DMS114 treated with DMSO at 0.1 percent for 48 hours (cell line): ENCODE data around the gene TEAD4.

Experiments used
- DNase-seq: peaks from one replicate; lab custom pipeline; 2025; ENCODE audit not compliant: unreplicated experiment; lab: John Stamatoyannopoulos, UW

The TEAD4 gene

DNA sequence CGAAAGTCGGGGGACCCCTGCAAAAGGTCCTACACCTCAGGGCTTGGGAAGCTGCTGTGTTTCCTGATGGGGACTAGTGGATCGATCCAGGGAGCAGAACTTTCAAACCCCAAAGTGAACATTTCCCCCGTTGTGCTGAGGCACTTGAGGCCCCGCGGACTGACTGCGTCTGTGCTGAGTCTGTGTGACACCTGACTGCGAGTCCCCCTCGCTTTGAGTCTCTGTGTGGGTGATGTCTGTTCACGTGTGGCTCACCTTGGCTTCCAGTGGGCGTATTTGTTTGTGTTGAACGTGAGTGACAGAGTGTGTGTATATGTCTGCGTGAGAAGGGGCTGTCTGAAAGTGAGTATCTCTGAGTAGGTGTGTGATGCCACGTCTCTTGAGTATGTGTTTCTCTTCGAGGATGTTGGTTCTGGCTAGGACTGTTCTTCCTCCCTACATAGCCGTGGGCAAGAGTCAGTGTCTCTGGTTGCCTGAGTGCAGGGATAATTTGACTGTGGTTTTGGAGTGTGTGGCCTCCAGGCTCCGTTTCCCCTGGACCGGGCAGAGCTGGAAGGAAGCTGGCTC, 1.3 kb downstream of the TEAD4 start:
- peak; percentile 27 for DNase-seq

DNA sequence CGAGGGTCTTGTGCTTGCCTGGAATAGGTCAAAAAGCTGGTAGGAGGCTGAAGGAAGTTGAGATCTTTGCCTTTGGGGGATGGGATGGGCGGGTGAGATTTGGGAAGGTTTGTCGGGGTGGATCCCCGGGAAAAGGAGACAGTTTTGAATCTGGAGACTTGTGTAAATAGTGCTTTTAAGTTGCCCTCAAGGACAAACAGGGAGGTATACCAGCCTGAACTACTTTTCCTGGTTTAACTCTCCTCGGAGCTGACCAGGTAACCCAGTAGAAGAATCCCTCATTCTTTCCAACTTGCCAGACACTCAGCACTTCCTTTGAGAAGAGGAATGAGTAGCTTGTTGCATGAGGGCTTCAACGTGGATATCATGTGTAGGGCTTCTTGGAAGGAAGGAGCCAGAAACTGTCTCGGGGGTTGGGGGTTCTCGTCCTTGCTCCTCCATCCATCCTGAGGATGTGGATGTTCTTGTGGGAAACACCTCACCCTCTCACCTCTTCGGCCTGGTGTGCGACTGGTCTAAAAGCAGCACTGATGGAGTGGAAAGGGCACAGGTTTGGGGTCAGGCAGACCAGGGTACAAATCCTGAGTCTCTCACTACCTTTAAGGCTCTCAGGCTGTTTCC, 1.9 kb downstream of the TEAD4 start:
- no peak for DNase-seq

GRCh38 chr12:2961705-2962104, 2.5 kb downstream of the TEAD4 start:
- DNase-seq: no peak

DNA sequence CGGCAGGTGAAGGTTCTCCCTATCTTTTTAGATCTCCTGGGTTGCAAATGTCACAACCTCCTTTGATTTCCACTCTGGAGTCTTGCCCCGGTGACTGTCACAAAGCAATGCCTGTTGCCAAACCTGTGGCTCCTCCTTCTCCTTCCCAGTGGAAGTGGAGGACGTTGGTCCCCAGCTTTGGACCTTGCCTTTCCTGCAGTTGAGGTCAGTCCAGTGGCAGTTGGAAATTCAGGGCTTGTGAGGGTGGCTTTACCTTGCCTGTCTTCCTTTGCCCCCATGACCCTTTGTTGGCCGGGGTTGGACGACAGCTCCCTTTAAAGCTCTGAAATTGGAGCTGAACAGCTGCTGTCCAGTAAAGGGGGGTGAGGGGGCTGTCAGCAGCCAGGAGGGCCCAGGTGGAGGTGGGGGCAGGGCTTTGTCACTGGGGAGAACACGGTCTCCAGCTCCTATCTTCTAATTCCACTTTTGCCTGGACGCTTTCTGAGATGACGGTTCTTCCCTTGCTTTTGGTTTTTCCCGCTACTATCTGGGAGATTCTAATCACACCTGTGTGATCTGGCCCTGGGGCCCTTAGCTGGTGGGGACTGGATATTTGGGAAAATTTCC, 4.1 kb downstream of the TEAD4 start:
- no peak for DNase-seq

- no peak for DNase-seq
Measured at GRCh38 chr12:2963760-2964292, 4.6 kb downstream of the TEAD4 start.

GRCh38 chr12:2967651-2968050, 8.5 kb downstream of the TEAD4 start:
- no peak for DNase-seq

- no peak for DNase-seq
Measured at GRCh38 chr12:2970744-2971143, 11.5 kb downstream of the TEAD4 start.

DNA sequence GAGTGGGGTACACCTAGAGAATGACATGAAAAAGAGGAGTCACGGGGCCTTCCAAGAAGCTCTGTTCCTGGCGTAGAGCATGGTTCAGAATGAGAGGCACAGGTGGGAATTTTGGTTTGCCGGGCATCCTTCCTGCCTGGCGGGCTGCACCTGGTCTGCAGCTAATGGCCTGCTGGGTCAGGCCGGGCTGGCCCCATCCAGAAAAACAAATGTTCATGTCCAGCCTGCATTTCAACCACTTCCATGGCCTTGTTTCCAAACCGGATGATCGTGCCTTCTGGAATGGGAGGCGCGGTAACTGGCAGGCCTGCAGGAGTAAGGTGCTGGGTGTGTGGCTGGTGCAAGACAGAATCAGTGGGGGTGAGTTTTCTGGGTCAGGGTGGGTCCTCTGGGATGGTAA, 14.4 kb downstream of the TEAD4 start:
- DNase-seq: no peak

DNA sequence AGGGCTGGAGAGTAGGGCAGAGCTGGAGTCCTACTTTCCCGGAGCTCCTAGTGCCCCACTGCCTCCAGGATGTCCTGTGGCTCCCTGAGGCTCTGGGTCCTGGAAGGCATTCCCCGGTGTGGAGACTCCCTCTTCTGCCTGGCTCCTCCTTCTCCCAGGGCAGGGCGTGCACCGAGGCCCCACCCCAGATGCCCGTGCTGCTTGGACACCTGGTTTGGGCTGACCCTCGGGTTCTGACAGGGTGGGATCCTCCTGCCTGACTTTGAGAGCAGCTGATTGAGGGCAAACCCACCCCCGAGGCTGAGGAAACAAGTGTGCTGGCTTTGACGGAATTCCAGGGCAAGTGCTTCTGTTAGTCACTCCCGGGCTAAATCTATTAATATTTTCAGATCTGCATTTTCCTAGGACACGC, 15.4 kb downstream of the TEAD4 start:
- DNase-seq: no peak

- no peak for DNase-seq
Measured at GRCh38 chr12:2976581-2976996, 17.4 kb downstream of the TEAD4 start.

GRCh38 chr12:2977776-2978175, 18.6 kb downstream of the TEAD4 start:
- no peak for DNase-seq

DNA sequence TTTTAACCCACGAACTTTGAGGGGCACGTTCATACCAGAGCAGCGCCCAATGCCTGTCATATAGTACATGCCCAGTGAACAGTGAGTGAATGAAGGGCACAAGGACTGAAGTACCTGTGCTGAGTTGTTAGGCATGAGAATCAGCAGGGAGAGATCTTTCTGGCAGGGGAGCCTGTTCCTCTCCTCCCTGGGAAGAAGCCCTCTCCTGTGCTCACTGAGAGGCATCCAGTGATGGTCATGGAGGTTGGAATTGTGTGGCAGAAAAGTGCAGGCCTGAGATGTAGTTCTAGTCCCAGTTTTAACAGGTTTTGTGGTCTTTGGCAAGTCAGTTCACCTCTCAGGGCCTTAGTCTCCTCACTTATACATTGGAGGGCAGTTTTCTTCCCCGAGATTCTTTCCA, 20.6 kb downstream of the TEAD4 start:
- no peak for DNase-seq

GRCh38 chr12:2980630-2981029, 21.4 kb downstream of the TEAD4 start:
- no peak for DNase-seq

- no peak for DNase-seq
Measured at GRCh38 chr12:2982361-2982760, 23.2 kb downstream of the TEAD4 start.

DNA sequence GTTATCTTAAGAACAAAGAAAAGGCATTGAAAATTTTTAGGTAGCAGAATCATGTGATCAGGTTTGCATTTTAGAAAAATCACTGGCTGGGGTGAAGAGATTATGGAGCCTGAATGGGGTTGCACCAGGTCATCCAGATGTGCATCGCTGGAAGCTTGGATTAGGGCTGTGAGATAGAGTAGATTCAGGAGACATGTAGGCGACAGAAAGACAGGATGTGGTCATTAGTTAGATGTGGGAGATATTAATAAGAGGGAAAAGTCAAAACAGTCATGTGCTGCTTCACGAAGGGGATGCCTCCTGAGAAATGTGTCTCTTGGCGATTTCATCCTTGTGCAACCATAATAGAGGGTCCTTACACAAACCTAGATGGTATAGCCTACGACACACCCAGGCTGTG, 25.1 kb downstream of the TEAD4 start:
- no peak for DNase-seq

GRCh38 chr12:2984698-2985097, 25.5 kb downstream of the TEAD4 start:
- no peak for DNase-seq

DNA sequence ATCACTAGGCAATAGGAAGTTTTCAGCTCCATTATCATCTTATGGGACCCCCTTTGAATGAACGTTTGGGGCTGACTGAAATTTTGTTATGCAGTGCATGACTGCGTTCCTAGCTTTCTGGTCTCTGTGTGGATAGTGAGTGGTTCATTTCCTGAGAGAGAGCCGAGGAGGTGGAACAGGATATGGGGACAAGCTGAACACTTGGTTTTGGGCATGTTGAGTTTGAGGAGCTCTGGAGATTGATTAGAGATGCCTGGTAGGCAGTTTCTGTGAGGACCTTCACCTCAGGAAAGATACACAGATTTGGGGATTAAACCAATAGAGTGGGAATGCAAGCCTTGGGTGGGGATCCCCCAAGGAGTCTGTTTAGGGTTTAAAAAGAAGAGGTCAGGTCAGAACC, 27.7 kb downstream of the TEAD4 start:
- DNase-seq: no peak

- DNase-seq: no peak
Measured at GRCh38 chr12:2988494-2988893, 29.3 kb downstream of the TEAD4 start.

GRCh38 chr12:2992724-2993123, 33.5 kb downstream of the TEAD4 start:
- DNase-seq: no peak

DNA sequence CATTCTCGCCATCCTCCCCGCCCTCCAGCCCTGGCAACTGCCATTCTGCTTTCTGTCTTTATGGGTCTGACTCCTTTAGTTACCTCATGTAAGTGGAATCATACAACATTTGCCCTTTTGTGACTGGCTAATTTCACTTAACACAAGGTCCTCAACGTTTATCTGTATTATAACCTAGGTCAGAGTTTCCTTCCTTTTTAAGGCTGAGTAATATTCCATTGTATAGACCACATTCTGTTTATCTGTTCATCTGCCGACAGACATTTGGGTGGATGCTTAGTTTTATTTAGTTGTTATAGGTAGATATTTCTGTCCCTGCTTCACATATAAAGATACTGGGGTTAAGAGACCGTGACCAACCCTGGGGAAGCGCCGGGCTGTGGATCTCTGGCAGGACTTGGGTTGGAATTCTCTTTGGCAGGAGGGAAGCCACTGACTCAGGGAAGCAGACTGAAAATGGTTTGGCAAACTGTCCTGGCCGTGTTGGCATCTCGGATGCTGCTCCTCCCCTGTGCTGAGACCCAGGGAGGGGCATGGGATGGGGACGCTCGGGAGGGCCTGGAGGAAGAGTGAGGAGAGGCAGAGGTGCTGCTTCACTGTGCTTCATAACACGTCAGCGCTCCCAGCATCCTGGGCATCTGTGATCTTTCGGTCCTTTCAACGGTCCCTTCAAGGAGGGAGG, 38.9 kb downstream of the TEAD4 start:
- DNase-seq: no peak

- DNase-seq: no peak
Measured at GRCh38 chr12:2998789-2999264, 39.6 kb downstream of the TEAD4 start.
